Karpas-422 (cell line): ENCODE data around the gene PPP3R2. TPM values are rescaled to one million over a fixed set of nuclear protein-coding genes. Genes with fewer than 3 reads are reported as not detected.

Experiments
- DNase-seq: peaks from one replicate; pipeline ENCODE4 v3.0.0-alpha.2; 2015
- H2AFZ ChIP-seq: fragments of 200-600 bp; sonication (generic); 2 replicates; pipeline ENCODE4 v1.6.1; 2014; ENCODE audit warnings: antibody characterized with exemption, low read length, mixed read lengths
- H3K27ac ChIP-seq: fragments of 200-600 bp; sonication (generic); 2 replicates; pipeline ENCODE4 v1.5.1; 2014; ENCODE audit warnings: mild to moderate bottlenecking, low read length, moderate library complexity
- H3K27me3 ChIP-seq: fragments of 200-600 bp; sonication (generic); 2 replicates; pipeline ENCODE4 v1.6.1; 2014; ENCODE audit warnings: low read length, mixed read lengths
- H3K36me3 ChIP-seq: fragments of 200-600 bp; sonication (generic); 2 replicates; pipeline ENCODE4 v1.6.1; 2014; ENCODE audit warnings: low read length, mixed read lengths; ENCODE audit not compliant: insufficient read depth
- H3K4me1 ChIP-seq: fragments of 200-600 bp; sonication (generic); 2 replicates; pipeline ENCODE4 v1.6.1; 2014; ENCODE audit warnings: mild to moderate bottlenecking, low read length, mixed read lengths
- H3K4me2 ChIP-seq: fragments of 200-600 bp; sonication (generic); 2 replicates; pipeline ENCODE4 v1.6.1; 2014; ENCODE audit warnings: low read length, low read depth, mild to moderate bottlenecking; ENCODE audit not compliant: poor library complexity, severe bottlenecking
- H3K4me3 ChIP-seq: fragments of 200-600 bp; sonication (generic); 2 replicates; pipeline ENCODE4 v1.5.1; 2014; ENCODE audit warnings: mild to moderate bottlenecking, antibody characterized with exemption, low read length, mixed read lengths
- H3K79me2 ChIP-seq: fragments of 200-600 bp; sonication (generic); 2 replicates; pipeline ENCODE4 v1.6.1; 2014; ENCODE audit warnings: mild to moderate bottlenecking, low read length, mixed read lengths
- H3K9ac ChIP-seq: fragments of 200-600 bp; sonication (generic); 2 replicates; pipeline ENCODE4 v1.6.0; 2014; ENCODE audit warnings: low read length
- H3K9me2 ChIP-seq: fragments of 200-600 bp; sonication (generic), shearing (Covaris generic); replicated peaks from 2 replicates; pipeline ENCODE4 v1.6.0; 2014; ENCODE audit warnings: mild to moderate bottlenecking, low read length, moderate library complexity; ENCODE audit not compliant: insufficient read depth
- H3K9me3 ChIP-seq: fragments of 300-700, 200-600 bp; sonication (generic); 2 replicates; pipeline ENCODE4 v1.6.1; 2014; ENCODE audit warnings: low read length, mixed read lengths
- H4K20me1 ChIP-seq: fragments of 200-600 bp; sonication (generic); 2 replicates; pipeline ENCODE4 v1.6.1; 2014; ENCODE audit warnings: mild to moderate bottlenecking, antibody characterized with exemption, low read length, low read depth; ENCODE audit not compliant: insufficient read depth
- total RNA-seq: library from RNA; depleted of rRNA; stranded (reverse); fragments of >200 nt; shearing (Covaris generic); gene quantifications from 2 replicates; pipeline ENCODE4 v1.2.3, GENCODE V29; 2014; ENCODE audit warnings: low replicate concordance; rRNA removed

The PPP3R2 gene
- total RNA-seq = not detected in 2 replicates

- Histone ChIP-seq H3K9ac (no peak within 1 kb of the TSS), H3K4me3 (no peak within 1 kb of the TSS), H3K9me3 (no peaks in the 10 kb centered on the region), H3K27ac (no peak within 1 kb of the TSS), H3K4me1 (no peaks in the 10 kb centered on the region), H4K20me1 (no peaks in the 10 kb centered on the region), H3K4me2 (no peak within 1 kb of the TSS), H3K9me2 (no peaks in the 10 kb centered on the region), H2AFZ (no peak within 1 kb of the TSS), H3K79me2 (no peaks in the 10 kb centered on the region), H3K27me3 (no peaks in the 10 kb centered on the region), H3K36me3 (no peaks in the 10 kb centered on the region)
- DNase-seq = no peak
Observed at GRCh38 chr9:101594796-101595195, at the start of gene PPP3R2. PPP3R2 (minus strand) TSS chr9:101594969; CDS start chr9:101594921, 48 bp downstream.

DNA sequence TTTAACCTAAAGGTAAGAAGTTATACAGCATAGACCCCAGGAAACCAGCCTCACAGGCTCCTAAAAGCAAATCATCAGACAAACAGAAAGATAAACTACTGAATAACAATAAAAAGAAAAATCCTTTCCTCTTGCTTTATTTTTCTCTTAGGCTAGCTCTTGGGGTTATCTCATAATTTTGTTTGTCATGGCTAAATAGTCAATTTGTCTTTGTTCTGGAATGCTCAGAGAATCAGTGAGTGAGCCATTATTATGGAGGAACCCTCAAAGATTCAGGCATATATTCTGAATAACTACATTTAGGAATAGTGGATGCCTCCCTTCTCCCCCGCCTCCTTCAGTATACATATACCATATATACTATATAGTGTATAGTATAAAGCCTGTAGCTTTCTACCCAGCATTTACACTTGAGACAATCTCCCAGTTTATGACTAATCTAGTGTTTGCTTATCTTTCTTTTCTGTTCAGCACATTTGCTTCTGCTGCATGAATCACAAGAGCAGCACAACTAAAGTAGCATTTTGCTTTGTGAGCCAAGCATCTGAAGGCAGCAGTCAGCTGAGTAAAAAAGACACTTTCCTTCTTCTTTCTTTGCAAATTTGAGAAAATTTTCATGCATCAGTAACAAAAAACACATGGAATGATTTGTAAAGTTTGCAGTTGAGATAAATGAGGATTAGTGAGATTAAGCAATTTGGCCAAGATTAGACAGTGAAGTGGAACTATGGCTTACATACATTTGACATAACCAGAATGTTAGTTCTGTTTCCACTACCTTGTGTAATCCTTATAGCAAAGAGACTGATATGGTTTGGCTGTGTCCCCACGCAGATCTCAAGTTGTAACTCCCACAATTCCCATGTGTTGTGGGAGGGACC lies 45.3 kb upstream of the PPP3R2 start:
- no peak overlapping the region for H3K27ac ChIP-seq
- no peaks in the 10 kb centered on the region for H3K9me3 ChIP-seq
- no peaks in the 10 kb centered on the region for H3K36me3 ChIP-seq
- H3K9me2 ChIP-seq = no peaks in the 10 kb centered on the region
- no peaks in the 10 kb centered on the region for H3K79me2 ChIP-seq
- no peak overlapping the region for H3K4me2 ChIP-seq
- no peaks in the 10 kb centered on the region for H3K27me3 ChIP-seq
- H3K4me1 ChIP-seq = no peaks in the 10 kb centered on the region
- H4K20me1 ChIP-seq = no peaks in the 10 kb centered on the region
- H2AFZ ChIP-seq = no peak overlapping the region
- no peak for DNase-seq
- H3K4me3 ChIP-seq = no peak overlapping the region
- no peak overlapping the region for H3K9ac ChIP-seq

GRCh38 chr9:101639311-101639710 lies 44.5 kb upstream of the PPP3R2 start:
- H3K36me3 ChIP-seq = no peaks in the 10 kb centered on the region
- no peaks in the 10 kb centered on the region for H3K4me1 ChIP-seq
- H3K9ac ChIP-seq = no peak overlapping the region
- H3K9me2 ChIP-seq = no peaks in the 10 kb centered on the region
- DNase-seq = no peak
- no peaks in the 10 kb centered on the region for H3K27me3 ChIP-seq
- no peaks in the 10 kb centered on the region for H3K79me2 ChIP-seq
- no peak overlapping the region for H3K4me2 ChIP-seq
- no peaks in the 10 kb centered on the region for H4K20me1 ChIP-seq
- H3K4me3 ChIP-seq = no peak overlapping the region
- H3K27ac ChIP-seq = no peak overlapping the region
- no peak overlapping the region for H2AFZ ChIP-seq
- H3K9me3 ChIP-seq = no peaks in the 10 kb centered on the region

DNA sequence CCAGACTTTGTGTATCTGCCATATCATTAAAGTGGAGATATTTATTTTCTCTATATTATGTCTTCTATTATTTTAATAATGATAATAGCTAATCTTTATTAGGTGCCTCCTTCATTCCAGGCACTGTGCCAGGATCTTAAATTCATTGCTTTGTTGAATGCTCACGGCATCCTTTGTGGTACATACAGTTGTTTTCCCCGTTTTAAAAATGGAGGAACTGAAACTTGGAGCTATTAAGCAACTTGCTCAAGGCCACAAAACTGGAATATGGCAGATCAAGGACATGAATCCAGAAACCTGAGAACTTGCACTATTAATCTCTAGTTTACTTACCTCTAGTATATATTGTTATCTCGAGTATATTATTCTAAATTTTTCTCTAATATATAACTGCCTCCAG lies 41.5 kb upstream of the PPP3R2 start:
- Histone ChIP-seq H3K27me3 (no peaks in the 10 kb centered on the region), H3K4me1 (no peaks in the 10 kb centered on the region), H3K36me3 (no peaks in the 10 kb centered on the region), H2AFZ (no peak overlapping the region), H3K4me2 (no peak overlapping the region), H3K9ac (no peak overlapping the region), H3K4me3 (no peak overlapping the region), H3K79me2 (no peaks in the 10 kb centered on the region), H3K27ac (no peak overlapping the region), H3K9me2 (no peaks in the 10 kb centered on the region), H4K20me1 (no peaks in the 10 kb centered on the region), H3K9me3 (no peaks in the 10 kb centered on the region)
- DNase-seq = no peak

- no peak for DNase-seq
- H3K9me3 ChIP-seq = no peaks in the 10 kb centered on the region
- H3K9me2 ChIP-seq = no peaks in the 10 kb centered on the region
- no peak overlapping the region for H3K4me2 ChIP-seq
- no peak overlapping the region for H2AFZ ChIP-seq
- no peak overlapping the region for H3K4me3 ChIP-seq
- no peak overlapping the region for H3K27ac ChIP-seq
- no peaks in the 10 kb centered on the region for H3K36me3 ChIP-seq
- no peaks in the 10 kb centered on the region for H3K4me1 ChIP-seq
- no peaks in the 10 kb centered on the region for H3K27me3 ChIP-seq
- no peaks in the 10 kb centered on the region for H4K20me1 ChIP-seq
- no peak overlapping the region for H3K9ac ChIP-seq
- no peaks in the 10 kb centered on the region for H3K79me2 ChIP-seq
Observed at GRCh38 chr9:101635473-101635872, 40.7 kb upstream of the PPP3R2 start.

- no peaks in the 10 kb centered on the region for H3K36me3 ChIP-seq
- DNase-seq = no peak
- H3K79me2 ChIP-seq = no peaks in the 10 kb centered on the region
- no peak overlapping the region for H2AFZ ChIP-seq
- H3K27me3 ChIP-seq = no peaks in the 10 kb centered on the region
- H3K4me1 ChIP-seq = no peaks in the 10 kb centered on the region
- no peaks in the 10 kb centered on the region for H3K9me2 ChIP-seq
- no peaks in the 10 kb centered on the region for H4K20me1 ChIP-seq
- H3K4me3 ChIP-seq = no peak overlapping the region
- no peaks in the 10 kb centered on the region for H3K9me3 ChIP-seq
- H3K4me2 ChIP-seq = no peak overlapping the region
- H3K27ac ChIP-seq = no peak overlapping the region
- H3K9ac ChIP-seq = no peak overlapping the region
Observed at GRCh38 chr9:101634741-101635409, 40.1 kb upstream of the PPP3R2 start.

GRCh38 chr9:101632611-101633010 lies 37.8 kb upstream of the PPP3R2 start:
- Histone ChIP-seq H3K9ac (no peak overlapping the region), H3K9me2 (no peaks in the 10 kb centered on the region), H4K20me1 (no peaks in the 10 kb centered on the region), H3K4me1 (no peaks in the 10 kb centered on the region), H3K27me3 (no peaks in the 10 kb centered on the region), H3K4me2 (no peak overlapping the region), H3K79me2 (no peaks in the 10 kb centered on the region), H3K9me3 (no peaks in the 10 kb centered on the region), H3K27ac (no peak overlapping the region), H3K4me3 (no peak overlapping the region), H3K36me3 (no peaks in the 10 kb centered on the region), H2AFZ (no peak overlapping the region)
- DNase-seq = no peak

DNA sequence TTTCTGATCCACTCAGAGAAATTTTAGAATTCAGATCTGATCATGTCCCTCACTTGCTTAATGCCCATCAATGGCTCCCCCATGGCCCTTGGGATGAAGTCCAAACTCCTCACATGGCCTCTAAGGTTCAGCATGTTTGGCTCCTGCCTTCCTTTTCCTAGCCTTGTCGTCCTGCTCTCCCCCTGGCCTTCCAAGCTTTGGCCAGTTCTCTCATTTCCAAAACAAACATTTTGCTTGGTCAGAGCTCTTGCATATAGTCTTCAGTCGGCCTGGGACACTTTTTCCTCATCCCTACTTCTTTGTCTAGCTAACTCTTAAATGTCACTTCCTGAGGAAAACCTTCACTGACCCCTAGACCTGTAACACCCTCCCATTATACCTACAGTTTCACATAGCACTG lies 37.1 kb upstream of the PPP3R2 start:
- no peak overlapping the region for H3K9ac ChIP-seq
- H3K4me1 ChIP-seq = no peaks in the 10 kb centered on the region
- H3K27ac ChIP-seq = no peak overlapping the region
- H3K4me2 ChIP-seq = no peak overlapping the region
- H3K9me2 ChIP-seq = no peaks in the 10 kb centered on the region
- no peak for DNase-seq
- no peaks in the 10 kb centered on the region for H4K20me1 ChIP-seq
- no peaks in the 10 kb centered on the region for H3K27me3 ChIP-seq
- no peak overlapping the region for H3K4me3 ChIP-seq
- H2AFZ ChIP-seq = no peak overlapping the region
- no peaks in the 10 kb centered on the region for H3K36me3 ChIP-seq
- H3K79me2 ChIP-seq = no peaks in the 10 kb centered on the region
- no peaks in the 10 kb centered on the region for H3K9me3 ChIP-seq
